H9 (cell line): ENCODE data around the gene CCL19. TPM values are rescaled to one million over a fixed set of nuclear protein-coding genes. Genes with fewer than 3 reads are reported as not detected.

ENCODE experiments used
- DNase-seq: peaks from one replicate; pipeline ENCODE4 v3.0.0-alpha.2; 2017
- H2AFZ ChIP-seq: one replicate; pipeline ENCODE4 v1.6.1; 2013; ENCODE audit warnings: mild to moderate bottlenecking, low read length, control low read depth, moderate library complexity
- H2AK5ac ChIP-seq: 2 replicates; pipeline ENCODE4 v1.6.1; 2013; ENCODE audit warnings: low read length, control low read depth, mixed read lengths; ENCODE audit not compliant: insufficient read length
- H2BK120ac ChIP-seq: one replicate; pipeline ENCODE4 v1.6.1; 2013; ENCODE audit warnings: low read depth, mild to moderate bottlenecking, low read length, control low read depth, inconsistent platforms; ENCODE audit not compliant: poor library complexity, severe bottlenecking
- H2BK12ac ChIP-seq: 2 replicates; pipeline ENCODE4 v1.6.1; 2013; ENCODE audit warnings: low read length, control low read depth, mixed read lengths, low read depth; ENCODE audit not compliant: insufficient read length
- H2BK15ac ChIP-seq: 2 replicates; pipeline ENCODE4 v1.6.1; 2013; ENCODE audit warnings: low read depth, low read length, control low read depth
- H2BK20ac ChIP-seq: one replicate; pipeline ENCODE4 v1.6.1; 2013; ENCODE audit warnings: low read depth, mild to moderate bottlenecking, low read length, control low read depth, inconsistent platforms; ENCODE audit not compliant: poor library complexity, severe bottlenecking
- H2BK5ac ChIP-seq: 2 replicates; pipeline ENCODE4 v1.6.1; 2013; ENCODE audit warnings: low read length, control low read depth, mixed read lengths; ENCODE audit not compliant: insufficient read length
- H3K14ac ChIP-seq: 2 replicates; pipeline ENCODE4 v1.6.1; 2013; ENCODE audit warnings: low read length, control low read depth; ENCODE audit not compliant: insufficient read depth
- H3K18ac ChIP-seq: 2 replicates; pipeline ENCODE4 v1.6.1; 2013; ENCODE audit warnings: low read depth, mild to moderate bottlenecking, mixed read lengths, low read length, control low read depth; ENCODE audit not compliant: insufficient read length
- H3K23ac ChIP-seq: 2 replicates; pipeline ENCODE4 v1.6.1; 2013; ENCODE audit warnings: low read length, control low read depth, mixed read lengths, low read depth; ENCODE audit not compliant: insufficient read length
- H3K23me2 ChIP-seq: 2 replicates; pipeline ENCODE4 v1.6.1; 2013; ENCODE audit warnings: low read depth, mild to moderate bottlenecking, mixed read lengths, low read length, control low read depth; ENCODE audit not compliant: insufficient read length, poor library complexity, severe bottlenecking
- H3K27ac ChIP-seq: 2 replicates; pipeline ENCODE4 v1.5.1; 2013; ENCODE audit warnings: low read length, control low read depth, mixed read lengths, low read depth; ENCODE audit not compliant: insufficient read length
- H3K27me3 ChIP-seq: 2 replicates; pipeline ENCODE4 v1.6.1; 2013; ENCODE audit warnings: low read length, control low read depth, inconsistent platforms; ENCODE audit not compliant: insufficient read depth
- H3K4ac ChIP-seq: 2 replicates; pipeline ENCODE4 v1.6.1; 2013; ENCODE audit warnings: low read depth, mild to moderate bottlenecking, control low read depth, inconsistent platforms, low read length, moderate library complexity
- H3K4me1 ChIP-seq: 2 replicates; pipeline ENCODE4 v1.6.1; 2013; ENCODE audit warnings: low read length, control low read depth, inconsistent platforms; ENCODE audit not compliant: insufficient read depth
- H3K4me2 ChIP-seq: 2 replicates; pipeline ENCODE4 v1.6.1; 2013; ENCODE audit warnings: low read length, control low read depth, mixed read lengths; ENCODE audit not compliant: insufficient read length, insufficient read depth
- H3K56ac ChIP-seq: 2 replicates; pipeline ENCODE4 v1.6.1; 2013; ENCODE audit warnings: low read depth, mild to moderate bottlenecking, mixed read lengths, low read length, control low read depth; ENCODE audit not compliant: insufficient read length
- H3K79me1 ChIP-seq: 2 replicates; pipeline ENCODE4 v1.6.1; 2013; ENCODE audit warnings: low read depth, mild to moderate bottlenecking, moderate library complexity, low read length, control low read depth, inconsistent platforms; ENCODE audit not compliant: insufficient read depth, poor library complexity, severe bottlenecking
- H3K79me2 ChIP-seq: 2 replicates; pipeline ENCODE4 v1.6.1; 2013; ENCODE audit warnings: low read length, control low read depth, inconsistent platforms; ENCODE audit not compliant: insufficient read depth
- H3K9ac ChIP-seq: 2 replicates; pipeline ENCODE4 v1.6.1; 2013; ENCODE audit warnings: low read length, control low read depth, mixed read lengths; ENCODE audit not compliant: insufficient read length; ENCODE audit errors: extremely low read depth
- H3K9me3 ChIP-seq: one replicate; pipeline ENCODE4 v1.6.1; 2013; ENCODE audit warnings: low read depth, low read length, inconsistent platforms; ENCODE audit not compliant: control insufficient read depth
- H3T11ph ChIP-seq: one replicate; pipeline ENCODE4 v1.6.1; 2013; ENCODE audit warnings: mild to moderate bottlenecking, low read length, control low read depth, inconsistent platforms
- H4K20me1 ChIP-seq: one replicate; pipeline ENCODE4 v1.6.1; 2013; ENCODE audit not compliant: control insufficient read depth, insufficient read length, insufficient read depth
- H4K5ac ChIP-seq: 2 replicates; pipeline ENCODE4 v1.6.1; 2013; ENCODE audit warnings: low read depth, mild to moderate bottlenecking, mixed read lengths, low read length, control low read depth; ENCODE audit not compliant: insufficient read length
- H4K8ac ChIP-seq: replicated peaks from 2 replicates; pipeline ENCODE4 v1.6.1; 2013; ENCODE audit warnings: low read length, control low read depth, mixed read lengths, low read depth; ENCODE audit not compliant: insufficient read length
- H4K91ac ChIP-seq: 2 replicates; pipeline ENCODE4 v1.6.1; 2013; ENCODE audit warnings: low read depth, mild to moderate bottlenecking, moderate library complexity, mixed read lengths, low read length, control low read depth; ENCODE audit not compliant: insufficient read length
- H3K27ac Mint-ChIP-seq, 3 experiments: 2 replicates in 2 of 3; 3 replicates in 1 of 3; pipeline ENCODE4 v1.8.0; 2020 to 2021; ENCODE audit warnings: mixed read lengths in 3 of 3, mild to moderate bottlenecking in 1 of 3, moderate library complexity in 1 of 3
- H3K27me3 Mint-ChIP-seq: 2 replicates; pipeline ENCODE4 v1.8.0; 2021; ENCODE audit warnings: low read depth, mild to moderate bottlenecking, moderate library complexity, mixed read lengths
- H3K36me3 Mint-ChIP-seq, 3 experiments: 2 replicates in 2 of 3; 3 replicates in 1 of 3; pipeline ENCODE4 v1.8.0; 2020 to 2021; ENCODE audit warnings: low read depth in 3 of 3, mixed read lengths in 3 of 3; ENCODE audit not compliant: insufficient read depth in 1 of 3
- H3K4me1 Mint-ChIP-seq, 2 experiments: 2 replicates each; pipeline ENCODE4 v1.8.0; 2020; ENCODE audit warnings: mixed read lengths in 2 of 2
- H3K4me3 Mint-ChIP-seq, 2 experiments: 2 replicates in 1 of 2; 3 replicates in 1 of 2; pipeline ENCODE4 v1.8.0; 2020 to 2021; ENCODE audit warnings: mild to moderate bottlenecking in 2 of 2, mixed read lengths in 2 of 2, moderate library complexity in 1 of 2
- H3K9me3 Mint-ChIP-seq, 2 experiments: 2 replicates in 1 of 2; 3 replicates in 1 of 2; pipeline ENCODE4 v1.8.0; 2020; ENCODE audit warnings: mild to moderate bottlenecking in 2 of 2, mixed read lengths in 2 of 2, moderate library complexity in 1 of 2
- WGBS: extraction: QIAGEN DNeasy Blood & Tissue Kit; methylation state at CpG from one replicate; pipeline ENCODE4 v1.1.7; 2013; ENCODE audit warnings: missing lambda C conversion rate, low lambda C conversion rate, mixed read lengths; ENCODE audit not compliant: insufficient read length; ENCODE audit errors: extremely low coverage; 5-methylcytosine and 5-hydroxymethylcytosine counted together
- total RNA-seq: library from RNA; stranded (reverse); gene quantifications from 2 replicates; pipeline ENCODE4 v1.2.1, GENCODE V29; 2021
- TF ChIP-seq, protein P1 (sequence below): fragments of 200-600 bp; sonication (generic); conservative IDR thresholded peaks from 3 replicates; pipeline ENCODE4 v1.8.0; 2021; ENCODE audit warnings: antibody characterized with exemption, mild to moderate bottlenecking

Gene CCL19
- total RNA-seq, 1 experiment from 2014 or later = not detected

DNA sequence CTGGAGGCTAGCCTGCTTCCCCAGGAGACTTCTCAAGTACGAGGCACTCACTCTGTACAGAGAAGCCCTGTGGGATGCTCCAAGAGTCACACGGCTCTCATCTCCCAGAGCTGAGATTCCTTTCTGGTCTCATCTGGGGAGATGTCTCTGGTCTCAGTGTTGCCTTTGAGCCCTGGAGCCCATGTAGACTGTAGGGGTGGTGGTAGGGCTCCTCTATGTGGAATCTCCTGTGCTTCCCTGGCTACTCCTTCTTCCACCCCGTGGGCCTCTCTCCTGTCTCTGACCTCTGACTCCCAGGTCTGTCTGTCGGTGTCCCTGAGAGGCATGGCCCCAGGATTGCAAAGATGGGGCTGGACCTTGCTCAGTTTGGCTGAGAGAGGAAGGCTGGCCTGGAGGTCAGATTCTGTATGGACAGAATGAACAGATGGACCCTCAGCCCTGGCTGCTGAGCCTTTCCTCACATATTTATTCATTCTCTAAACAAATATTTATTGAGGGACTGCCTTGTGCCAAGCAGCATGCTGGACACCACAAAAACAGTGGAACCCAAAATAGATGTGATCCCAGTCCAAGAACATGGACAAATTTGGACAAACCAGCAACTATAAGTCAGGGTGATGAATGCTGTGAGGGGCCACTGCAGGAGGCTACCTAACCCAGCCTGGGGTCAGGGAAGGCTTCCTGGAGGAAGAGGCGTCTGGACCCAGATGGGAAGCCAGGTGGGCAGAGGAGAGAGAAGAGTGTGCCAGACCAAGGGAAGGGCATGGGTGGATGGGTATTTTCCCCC is 2.6 kb downstream of the CCL19 start:
- Histone ChIP-seq H2BK20ac (no peak overlapping the region), H3K18ac (no peak overlapping the region), H3K79me2 (no peaks in the 10 kb centered on the region), H3K23me2 (no peaks in the 10 kb centered on the region), H3K9me3 (no peaks in the 10 kb centered on the region), H2BK15ac (no peak overlapping the region), H3K4me2 (no peak overlapping the region), H2BK12ac (no peak overlapping the region), H4K5ac (no peak overlapping the region), H2BK120ac (no peak overlapping the region), H3K4ac (no peak overlapping the region), H2BK5ac (no peak overlapping the region), H4K20me1 (no peaks in the 10 kb centered on the region), H3K4me1 (peaks cover 8% of the 10 kb centered on the region; the same call in 1 of the 2 replicates), H3K23ac (no peak overlapping the region), H4K91ac (no peak overlapping the region), H3K27me3 (no peaks in the 10 kb centered on the region), H2AFZ (no peak overlapping the region), H3K27ac (no peak overlapping the region), H3K56ac (no peak overlapping the region), H3K9ac (no peak overlapping the region), H4K8ac (no peak overlapping the region), H3K14ac (no peak overlapping the region), H3K79me1 (no peaks in the 10 kb centered on the region), H2AK5ac (no peak overlapping the region), H3T11ph (no peak overlapping the region)
- no peak for DNase-seq
- no peaks in the 10 kb centered on the region; the same call in none of the 2 replicates for H3K27me3 Mint-ChIP-seq
- H3K4me3 Mint-ChIP-seq = no peak overlapping the region
- peaks cover 13 to 17% of the 10 kb centered on the region in 2 experiments for H3K4me1 Mint-ChIP-seq
- TF ChIP-seq, protein P1, sequence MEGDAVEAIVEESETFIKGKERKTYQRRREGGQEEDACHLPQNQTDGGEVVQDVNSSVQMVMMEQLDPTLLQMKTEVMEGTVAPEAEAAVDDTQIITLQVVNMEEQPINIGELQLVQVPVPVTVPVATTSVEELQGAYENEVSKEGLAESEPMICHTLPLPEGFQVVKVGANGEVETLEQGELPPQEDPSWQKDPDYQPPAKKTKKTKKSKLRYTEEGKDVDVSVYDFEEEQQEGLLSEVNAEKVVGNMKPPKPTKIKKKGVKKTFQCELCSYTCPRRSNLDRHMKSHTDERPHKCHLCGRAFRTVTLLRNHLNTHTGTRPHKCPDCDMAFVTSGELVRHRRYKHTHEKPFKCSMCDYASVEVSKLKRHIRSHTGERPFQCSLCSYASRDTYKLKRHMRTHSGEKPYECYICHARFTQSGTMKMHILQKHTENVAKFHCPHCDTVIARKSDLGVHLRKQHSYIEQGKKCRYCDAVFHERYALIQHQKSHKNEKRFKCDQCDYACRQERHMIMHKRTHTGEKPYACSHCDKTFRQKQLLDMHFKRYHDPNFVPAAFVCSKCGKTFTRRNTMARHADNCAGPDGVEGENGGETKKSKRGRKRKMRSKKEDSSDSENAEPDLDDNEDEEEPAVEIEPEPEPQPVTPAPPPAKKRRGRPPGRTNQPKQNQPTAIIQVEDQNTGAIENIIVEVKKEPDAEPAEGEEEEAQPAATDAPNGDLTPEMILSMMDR = no peak
- peak overlapping the region in 2 of 3 experiments; percentile 53 to 67; a peak in 1 of 7 replicates for H3K27ac Mint-ChIP-seq
- no peaks in the 10 kb centered on the region for H3K9me3 Mint-ChIP-seq
- H3K36me3 Mint-ChIP-seq = no peaks in the 10 kb centered on the region
- no CpG with 5 or more reads among the region's 5 CpGs for WGBS
